ENCODE data around the gene HSPA12B. TPM values are rescaled to one million over a fixed set of nuclear protein-coding genes. Genes with fewer than 3 reads are reported as not detected.
"Not testable (repeated sequence)": the region's sequence is repeated elsewhere in the genome, so short reads cannot be mapped to it uniquely, and the experiment has no call there.

HSPA12B gene
- total RNA-seq, 1 donor from 2014 or later: 1.2 TPM

GRCh38 chr20:3787324-3788014 lies 55.0 kb downstream of the HSPA12B start:
- ATAC-seq: no peak

GRCh38 chr20:3788685-3789155 lies 56.2 kb downstream of the HSPA12B start:
- ATAC-seq: no peak

GRCh38 chr20:3789201-3789600 lies 56.7 kb downstream of the HSPA12B start:
- ATAC-seq: not testable (repeated sequence)

GRCh38 chr20:3794168-3794567 lies 61.7 kb downstream of the HSPA12B start:
- not testable (repeated sequence) for ATAC-seq

- no peak for ATAC-seq
Measured at GRCh38 chr20:3794701-3795420, 62.4 kb downstream of the HSPA12B start.

GRCh38 chr20:3795511-3796468 lies 63.3 kb downstream of the HSPA12B start, which contains the start of gene CDC25B:
Gene CDC25B (plus strand): TSS chr20:3796310. CDS start chr20:3796532, 222 bp downstream.
- peak; percentile 84 for ATAC-seq

GRCh38 chr20:3796477-3797225 lies 64.2 kb downstream of the HSPA12B start:
- ATAC-seq: peak; percentile 8

- no peak for ATAC-seq
Measured at GRCh38 chr20:3797226-3797545, 64.7 kb downstream of the HSPA12B start.

GRCh38 chr20:3797592-3798372 lies 65.3 kb downstream of the HSPA12B start:
- ATAC-seq: peak; percentile 52

- ATAC-seq: no peak
Measured at GRCh38 chr20:3798373-3798768, 65.9 kb downstream of the HSPA12B start.

- ATAC-seq: no peak
Measured at GRCh38 chr20:3798908-3799248, 66.4 kb downstream of the HSPA12B start.

- ATAC-seq: no peak
Measured at GRCh38 chr20:3800256-3800877, 67.9 kb downstream of the HSPA12B start.

GRCh38 chr20:3800878-3801260 lies 68.4 kb downstream of the HSPA12B start:
- ATAC-seq: no peak

GRCh38 chr20:3801299-3801698 lies 68.8 kb downstream of the HSPA12B start:
- no peak for ATAC-seq

- ATAC-seq: no peak
Measured at GRCh38 chr20:3801846-3802245, 69.4 kb downstream of the HSPA12B start.

Other genes starting within 250 kb of the HSPA12B start
- gene GFRA4, start 69.3 kb upstream of the HSPA12B start, total RNA-seq: not detected
- 2.5 TPM for gene ADAM33, start 50.7 kb upstream of the HSPA12B start, total RNA-seq
- 0.80 TPM for gene SIGLEC1, start 20.1 kb upstream of the HSPA12B start, total RNA-seq
- gene ADISSP, start 35.1 kb downstream of the HSPA12B start, total RNA-seq: 29.1 TPM
- gene SPEF1, start 48.8 kb downstream of the HSPA12B start, total RNA-seq: not detected
- gene CENPB, start 54.1 kb downstream of the HSPA12B start, total RNA-seq: 50.8 TPM
- gene CDC25B, start 63.6 kb downstream of the HSPA12B start, total RNA-seq: 42.5 TPM
- 10.7 TPM for gene AP5S1, start 87.9 kb downstream of the HSPA12B start, total RNA-seq
- gene MAVS, start 114.1 kb downstream of the HSPA12B start, total RNA-seq: 18.8 TPM
- gene PANK2, start 156.7 kb downstream of the HSPA12B start, total RNA-seq: 26.2 TPM